HepG2 (cell line): ENCODE data around the gene TNS1.

ENCODE experiments used
- ATF3 ChIP-seq: sonication (generic); formaldehyde crosslinking; IDR thresholded peaks from 2 replicates; pipeline ENCODE4 v1.4.0; 2020; ENCODE audit warnings: missing genetic modification reagents
- ATF6 ChIP-seq: sonication (generic); formaldehyde crosslinking; conservative IDR thresholded peaks from 2 replicates; pipeline ENCODE4 v1.4.0; 2020; ENCODE audit warnings: missing genetic modification reagents
- KLF16 ChIP-seq, 2 experiments: sonication (generic) in 1 of 2; formaldehyde crosslinking in 1 of 2; IDR thresholded peaks; 2 replicates each; pipeline versions ENCODE4 v1.6.1 to v1.8.0; 2016 to 2023; ENCODE audit warnings: missing genetic modification reagents in 2 of 2, missing compliant biosample characterization in 1 of 2
- NFRKB ChIP-seq: fragments of 450-650 bp; IDR thresholded peaks from 2 replicates; pipeline ENCODE4 v1.6.1; 2017
- ZNF44 ChIP-seq: sonication (generic); formaldehyde crosslinking; IDR thresholded peaks from 2 replicates; pipeline ENCODE4 v1.5.1; 2020; ENCODE audit warnings: mild to moderate bottlenecking, missing genetic modification reagents

GRCh38 chr2:217916504-217917254 is 86.1 kb downstream of the TNS1 start:
- no peak for TF ChIP-seq NFRKB
- TF ChIP-seq ATF6 (CRISPR knock-in tag), result no peak
- TF ChIP-seq KLF16 (CRISPR knock-in tag; IDR thresholded peaks at IDR 0.05), result no peak
- no peak for TF ChIP-seq ATF3 (CRISPR knock-in tag)
- TF ChIP-seq ZNF44 (CRISPR knock-in tag), result no peak
